Activated CD4-positive, alpha-beta T cell treated with anti-CD3 and anti-CD28 coated beads, Interleukin-2, Interleukin-4, amounts not matched to agents 100 ng/mL and 50 ng/mL, durations not matched to agents 16 hours and 8 hours (primary cell): ENCODE measurements around the gene MPPED1.

Source experiments
- DNase-seq: peaks from one replicate; pipeline ENCODE4 v3.0.0-alpha.2; 2020; ENCODE audit warnings: low spot score

MPPED1 gene

GRCh38 chr22:43476751-43477725, 65.2 kb downstream of the MPPED1 start:
- DNase-seq = no peak

GRCh38 chr22:43477966-43478365, 66.2 kb downstream of the MPPED1 start:
- DNase-seq = no peak

- no peak for DNase-seq
These were observed 66.9 kb downstream of the MPPED1 start for GRCh38 chr22:43478621-43479300.

GRCh38 chr22:43479301-43479950, 67.6 kb downstream of the MPPED1 start:
- no peak for DNase-seq

GRCh38 chr22:43479962-43480361, 68.1 kb downstream of the MPPED1 start:
- DNase-seq = no peak

- DNase-seq = peak; percentile 9
These were observed 69.9 kb downstream of the MPPED1 start for GRCh38 chr22:43481568-43482317.

- DNase-seq = no peak
These were observed 70.5 kb downstream of the MPPED1 start for GRCh38 chr22:43482318-43482625.

- DNase-seq = no peak
These were observed 71.5 kb downstream of the MPPED1 start for GRCh38 chr22:43483266-43483665.

- DNase-seq = no peak
These were observed 71.9 kb downstream of the MPPED1 start for GRCh38 chr22:43483669-43484068.

- no peak for DNase-seq
These were observed 72.4 kb downstream of the MPPED1 start for GRCh38 chr22:43484227-43484626.

- no peak for DNase-seq
These were observed 73.8 kb downstream of the MPPED1 start for GRCh38 chr22:43485502-43486089.

- no peak for DNase-seq
These were observed 75.7 kb downstream of the MPPED1 start for GRCh38 chr22:43487311-43488030.

- DNase-seq = no peak
These were observed 76.4 kb downstream of the MPPED1 start for GRCh38 chr22:43488031-43488866.

GRCh38 chr22:43488937-43489336, 77.1 kb downstream of the MPPED1 start:
- no peak for DNase-seq

GRCh38 chr22:43490311-43490710, 78.5 kb downstream of the MPPED1 start:
- DNase-seq = no peak

- no peak for DNase-seq
These were observed 79.4 kb downstream of the MPPED1 start for GRCh38 chr22:43491177-43491576.

- DNase-seq = no peak
These were observed 79.9 kb downstream of the MPPED1 start for GRCh38 chr22:43491737-43492136.

GRCh38 chr22:43493297-43493696, 81.5 kb downstream of the MPPED1 start:
- no peak for DNase-seq

- no peak for DNase-seq
These were observed 86.4 kb downstream of the MPPED1 start for GRCh38 chr22:43497956-43498855.
